HG03064 (cell line): Measurements from ENCODE around the gene ZNF853.
"Not testable (repeated sequence)": the region's sequence is repeated elsewhere in the genome, so short reads cannot be mapped to it uniquely, and the experiment has no call there.

ENCODE experiments used
- ATAC-seq: cut with Tn5 transposase; IDR thresholded peaks from one replicate; pipeline ENCODE4 v1.9.1; 2021; ENCODE audit warnings: low read depth; ENCODE audit not compliant: unreplicated experiment

Gene ZNF853

GRCh38 chr7:6650521-6651011 is 35.2 kb downstream of the ZNF853 start:
- no peak for ATAC-seq

- no peak for ATAC-seq
Measured at GRCh38 chr7:6651851-6652445, 36.5 kb downstream of the ZNF853 start.

GRCh38 chr7:6652446-6653011 is 37.1 kb downstream of the ZNF853 start:
- ATAC-seq, result no peak

GRCh38 chr7:6653071-6654003 is 37.9 kb downstream of the ZNF853 start:
- no peak for ATAC-seq

GRCh38 chr7:6654113-6654841 is 38.9 kb downstream of the ZNF853 start:
- ATAC-seq, result no peak

GRCh38 chr7:6654842-6655610 is 39.6 kb downstream of the ZNF853 start:
- no peak for ATAC-seq

GRCh38 chr7:6655636-6656385 is 40.4 kb downstream of the ZNF853 start:
- ATAC-seq, result no peak

- ATAC-seq, result no peak
Measured at GRCh38 chr7:6656413-6656812, 41.0 kb downstream of the ZNF853 start.

- no peak for ATAC-seq
Measured at GRCh38 chr7:6658618-6659345, 43.4 kb downstream of the ZNF853 start.

- ATAC-seq, result not testable (repeated sequence)
Measured at GRCh38 chr7:6670851-6671250, 55.4 kb downstream of the ZNF853 start.
